HepG2 (cell line): ENCODE data around the gene PLCB1. TPM values are rescaled to one million over a fixed set of nuclear protein-coding genes. Genes with fewer than 3 reads are reported as not detected.

Experiments
- ARID5B ChIP-seq: IDR thresholded peaks from 2 replicates; pipeline ENCODE4 v1.4.0; 2020; ENCODE audit warnings: mild to moderate bottlenecking, missing genetic modification reagents
- ELF1 ChIP-seq: sonication (generic); formaldehyde crosslinking; IDR thresholded peaks from 2 replicates; pipeline ENCODE4 v1.4.0; 2020; ENCODE audit warnings: missing genetic modification reagents
- LCORL ChIP-seq, 2 experiments: fragments of 450-650 bp in 1 of 2; sonication (generic) in 1 of 2; formaldehyde crosslinking in 1 of 2; IDR thresholded peaks; 2 replicates each; pipeline versions ENCODE4 v1.5.0 to v1.6.1; 2017 to 2020; ENCODE audit warnings: antibody characterized with exemption in 1 of 2, missing genetic modification reagents in 1 of 2
- NFRKB ChIP-seq: fragments of 450-650 bp; IDR thresholded peaks from 2 replicates; pipeline ENCODE4 v1.6.1; 2017
- RNF2 ChIP-seq: fragments of 450-650 bp; conservative IDR thresholded peaks from 2 replicates; pipeline ENCODE4 v1.6.1; 2016; ENCODE audit warnings: low read depth
- TIGD3 ChIP-seq: sonication (generic); formaldehyde crosslinking; IDR thresholded peaks from 2 replicates; pipeline ENCODE4 v1.5.1; 2020; ENCODE audit warnings: mild to moderate bottlenecking, missing genetic modification reagents, borderline replicate concordance
- ZNF333 ChIP-seq: sonication (generic); formaldehyde crosslinking; IDR thresholded peaks from 2 replicates; pipeline ENCODE4 v1.4.0; 2020; ENCODE audit warnings: mild to moderate bottlenecking, missing genetic modification reagents, borderline replicate concordance
- ZNF639 ChIP-seq: conservative IDR thresholded peaks from 2 replicates; pipeline ENCODE4 v1.6.1; 2018; ENCODE audit warnings: missing genetic modification reagents
- ZNF792 ChIP-seq: IDR thresholded peaks from 2 replicates; pipeline ENCODE4 v1.6.1; 2016
- ZXDC ChIP-seq: sonication (generic); formaldehyde crosslinking; IDR thresholded peaks from 2 replicates; pipeline ENCODE4 v1.5.0; 2020; ENCODE audit warnings: mild to moderate bottlenecking, missing genetic modification reagents
- polyA plus RNA-seq, 8 experiments: library from polyadenylated mRNA; depleted of rRNA in 3 of 8; stranded (reverse) in 7 of 8; unstranded in 1 of 8; fragments of >200 nt; fragmentation: Illumina TruSeq in 4 of 8; extraction: Trizol in 4 of 8; gene quantifications; 2 replicates each; pipeline versions ENCODE4 v1.2.1 to v1.2.3, GENCODE V29; 2011 to 2016; ENCODE audit warnings: low read depth in 4 of 8, missing spikeins in 1 of 8, mixed read lengths in 1 of 8; ENCODE audit not compliant: insufficient read depth in 1 of 8
- total RNA-seq, 5 experiments: library from RNA; depleted of rRNA; stranded (reverse); fragments of >200 nt; fragmentation: Illumina TruSeq; extraction: Trizol; gene quantifications; 2 replicates each; pipeline ENCODE4 v1.2.3, GENCODE V29; 2016; ENCODE audit warnings: low read depth in 1 of 5
- TF ChIP-seq, protein P1 (sequence below): sonication (generic); formaldehyde crosslinking; IDR thresholded peaks from 2 replicates; pipeline ENCODE4 v1.4.0; 2020; ENCODE audit warnings: missing genetic modification reagents; ENCODE audit errors: not compliant biosample characterization
- TF ChIP-seq, protein P2 (sequence below): sonication (generic); formaldehyde crosslinking; IDR thresholded peaks from 2 replicates; pipeline ENCODE4 v1.4.0; 2020; ENCODE audit warnings: mild to moderate bottlenecking, missing genetic modification reagents, borderline replicate concordance

PLCB1 gene
- total and polyA plus RNA-seq, 2 of the 13 experiments (the other 11 are each of a cell fraction or from before 2014, with no cell fraction given) = 42.4 to 55.9 TPM

DNA sequence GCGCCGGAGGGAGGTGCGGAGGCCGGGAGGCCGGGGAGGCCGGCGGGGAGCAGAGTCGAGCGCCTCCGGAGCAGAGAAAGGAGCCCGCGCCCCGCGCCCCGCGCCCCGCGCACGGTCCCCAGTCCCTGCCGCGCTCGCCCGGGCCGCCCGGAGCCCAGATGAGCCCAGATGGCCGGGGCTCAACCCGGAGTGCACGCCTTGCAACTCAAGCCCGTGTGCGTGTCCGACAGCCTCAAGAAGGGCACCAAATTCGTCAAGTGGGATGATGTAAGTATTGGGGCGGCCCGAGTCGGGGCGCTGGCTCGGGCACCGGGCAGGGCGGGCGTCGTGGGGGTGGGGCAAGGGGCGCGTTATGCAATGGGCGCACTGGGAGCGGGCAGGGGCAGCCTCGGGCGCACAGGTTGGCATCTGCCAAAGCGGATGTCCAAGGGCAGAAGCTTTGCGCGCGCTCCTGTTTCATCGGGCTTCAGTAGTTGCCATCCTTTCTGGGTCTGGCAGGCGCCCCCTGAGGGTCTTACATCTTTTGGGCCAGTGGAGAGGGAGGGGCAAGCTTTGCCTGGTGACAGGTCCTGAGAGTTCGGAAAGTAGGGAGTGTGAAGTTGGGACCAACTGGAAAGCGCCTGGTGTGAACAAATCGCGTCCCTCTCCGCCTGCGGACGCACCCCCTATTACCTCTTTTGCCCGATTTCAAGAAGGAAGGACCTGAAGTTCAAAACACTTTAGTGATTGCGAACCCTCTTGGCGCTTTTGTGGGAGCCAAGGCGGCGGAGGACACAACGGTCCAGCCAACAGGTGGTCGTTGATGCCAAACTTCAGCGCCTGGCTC is 631 bp downstream of the PLCB1 start (continued):
- 0 out of 2 replicates have a peak, but pooled peaks have one; percentile 14 for TF ChIP-seq TIGD3 (CRISPR knock-in tag)
- peak; percentile 23 for TF ChIP-seq ELF1 (CRISPR knock-in tag)
- TF ChIP-seq ZXDC (CRISPR knock-in tag) = peak; percentile 51; the same call in 1 of the 2 replicates
- TF ChIP-seq ARID5B (CRISPR knock-in tag) = peak; percentile 40
- no peak for TF ChIP-seq ZNF333
- TF ChIP-seq, protein P1, sequence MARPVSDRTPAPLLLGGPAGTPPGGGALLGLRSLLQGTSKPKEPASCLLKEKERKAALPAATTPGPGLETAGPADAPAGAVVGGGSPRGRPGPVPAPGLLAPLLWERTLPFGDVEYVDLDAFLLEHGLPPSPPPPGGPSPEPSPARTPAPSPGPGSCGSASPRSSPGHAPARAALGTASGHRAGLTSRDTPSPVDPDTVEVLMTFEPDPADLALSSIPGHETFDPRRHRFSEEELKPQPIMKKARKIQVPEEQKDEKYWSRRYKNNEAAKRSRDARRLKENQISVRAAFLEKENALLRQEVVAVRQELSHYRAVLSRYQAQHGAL = no peak
- TF ChIP-seq, protein P2, sequence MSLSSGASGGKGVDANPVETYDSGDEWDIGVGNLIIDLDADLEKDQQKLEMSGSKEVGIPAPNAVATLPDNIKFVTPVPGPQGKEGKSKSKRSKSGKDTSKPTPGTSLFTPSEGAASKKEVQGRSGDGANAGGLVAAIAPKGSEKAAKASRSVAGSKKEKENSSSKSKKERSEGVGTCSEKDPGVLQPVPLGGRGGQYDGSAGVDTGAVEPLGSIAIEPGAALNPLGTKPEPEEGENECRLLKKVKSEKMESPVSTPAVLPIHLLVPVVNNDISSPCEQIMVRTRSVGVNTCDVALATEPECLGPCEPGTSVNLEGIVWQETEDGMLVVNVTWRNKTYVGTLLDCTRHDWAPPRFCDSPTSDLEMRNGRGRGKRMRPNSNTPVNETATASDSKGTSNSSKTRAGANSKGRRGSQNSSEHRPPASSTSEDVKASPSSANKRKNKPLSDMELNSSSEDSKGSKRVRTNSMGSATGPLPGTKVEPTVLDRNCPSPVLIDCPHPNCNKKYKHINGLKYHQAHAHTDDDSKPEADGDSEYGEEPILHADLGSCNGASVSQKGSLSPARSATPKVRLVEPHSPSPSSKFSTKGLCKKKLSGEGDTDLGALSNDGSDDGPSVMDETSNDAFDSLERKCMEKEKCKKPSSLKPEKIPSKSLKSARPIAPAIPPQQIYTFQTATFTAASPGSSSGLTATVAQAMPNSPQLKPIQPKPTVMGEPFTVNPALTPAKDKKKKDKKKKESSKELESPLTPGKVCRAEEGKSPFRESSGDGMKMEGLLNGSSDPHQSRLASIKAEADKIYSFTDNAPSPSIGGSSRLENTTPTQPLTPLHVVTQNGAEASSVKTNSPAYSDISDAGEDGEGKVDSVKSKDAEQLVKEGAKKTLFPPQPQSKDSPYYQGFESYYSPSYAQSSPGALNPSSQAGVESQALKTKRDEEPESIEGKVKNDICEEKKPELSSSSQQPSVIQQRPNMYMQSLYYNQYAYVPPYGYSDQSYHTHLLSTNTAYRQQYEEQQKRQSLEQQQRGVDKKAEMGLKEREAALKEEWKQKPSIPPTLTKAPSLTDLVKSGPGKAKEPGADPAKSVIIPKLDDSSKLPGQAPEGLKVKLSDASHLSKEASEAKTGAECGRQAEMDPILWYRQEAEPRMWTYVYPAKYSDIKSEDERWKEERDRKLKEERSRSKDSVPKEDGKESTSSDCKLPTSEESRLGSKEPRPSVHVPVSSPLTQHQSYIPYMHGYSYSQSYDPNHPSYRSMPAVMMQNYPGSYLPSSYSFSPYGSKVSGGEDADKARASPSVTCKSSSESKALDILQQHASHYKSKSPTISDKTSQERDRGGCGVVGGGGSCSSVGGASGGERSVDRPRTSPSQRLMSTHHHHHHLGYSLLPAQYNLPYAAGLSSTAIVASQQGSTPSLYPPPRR (CRISPR knock-in tag) = peak; percentile 63; the same call in 1 of the 2 replicates
- TF ChIP-seq RNF2 = no peak
- no peak for TF ChIP-seq NFRKB
- TF ChIP-seq LCORL (IDR thresholded peaks at IDR 0.05) = no peak
- no peak for TF ChIP-seq LCORL (CRISPR knock-in tag; IDR thresholded peaks at IDR 0.05)
- TF ChIP-seq ZNF792 (CRISPR knock-in tag) = no peak
- TF ChIP-seq ZNF639 (CRISPR knock-in tag) = 0 out of 2 replicates have a peak, but pooled peaks have one; percentile 40
